Measurements from ENCODE around the gene NRARP.

GRCh38 chr9:137296670-137297664 lies 5.1 kb downstream of the NRARP start:
- TF ChIP-seq, protein P1, sequence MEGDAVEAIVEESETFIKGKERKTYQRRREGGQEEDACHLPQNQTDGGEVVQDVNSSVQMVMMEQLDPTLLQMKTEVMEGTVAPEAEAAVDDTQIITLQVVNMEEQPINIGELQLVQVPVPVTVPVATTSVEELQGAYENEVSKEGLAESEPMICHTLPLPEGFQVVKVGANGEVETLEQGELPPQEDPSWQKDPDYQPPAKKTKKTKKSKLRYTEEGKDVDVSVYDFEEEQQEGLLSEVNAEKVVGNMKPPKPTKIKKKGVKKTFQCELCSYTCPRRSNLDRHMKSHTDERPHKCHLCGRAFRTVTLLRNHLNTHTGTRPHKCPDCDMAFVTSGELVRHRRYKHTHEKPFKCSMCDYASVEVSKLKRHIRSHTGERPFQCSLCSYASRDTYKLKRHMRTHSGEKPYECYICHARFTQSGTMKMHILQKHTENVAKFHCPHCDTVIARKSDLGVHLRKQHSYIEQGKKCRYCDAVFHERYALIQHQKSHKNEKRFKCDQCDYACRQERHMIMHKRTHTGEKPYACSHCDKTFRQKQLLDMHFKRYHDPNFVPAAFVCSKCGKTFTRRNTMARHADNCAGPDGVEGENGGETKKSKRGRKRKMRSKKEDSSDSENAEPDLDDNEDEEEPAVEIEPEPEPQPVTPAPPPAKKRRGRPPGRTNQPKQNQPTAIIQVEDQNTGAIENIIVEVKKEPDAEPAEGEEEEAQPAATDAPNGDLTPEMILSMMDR (conservative IDR thresholded peaks at IDR 0.05 in 1 of 2, IDR thresholded peaks at IDR 0.05 in 1 of 2; ENCODE audit: extremely low read depth in 1 of 2, insufficient read depth in 1 of 2, low read depth in 1 of 2, low read length in 2 of 2) = no peak
- no peak for TF ChIP-seq EZH2 (IDR thresholded peaks at IDR 0.05; ENCODE audit: borderline replicate concordance, low read length)

All from mammary epithelial cell (primary cell).